Suppressor macrophage (primary cell): Measurements from ENCODE around the gene STYXL1.

Source experiments
- DNase-seq, 4 experiments: peaks; one replicate each; pipeline ENCODE4 v3.0.0-alpha.2; 2020 to 2022

Gene STYXL1

GRCh38 chr7:75991531-75992082, 56.2 kb downstream of the STYXL1 start:
- no peak for DNase-seq

- DNase-seq: no peak
Measured at GRCh38 chr7:75989500-75990388, 58.1 kb downstream of the STYXL1 start.

- no peak for DNase-seq
Measured at GRCh38 chr7:75988568-75989499, 59.0 kb downstream of the STYXL1 start.

- DNase-seq: no peak
Measured at GRCh38 chr7:75987805-75988567, 59.8 kb downstream of the STYXL1 start.

GRCh38 chr7:75987026-75987804, 60.6 kb downstream of the STYXL1 start:
- no peak for DNase-seq

GRCh38 chr7:75986147-75986781, 61.5 kb downstream of the STYXL1 start:
- no peak for DNase-seq

GRCh38 chr7:75985518-75986146, 62.2 kb downstream of the STYXL1 start:
- DNase-seq: no peak

GRCh38 chr7:75985009-75985517, 62.7 kb downstream of the STYXL1 start:
- DNase-seq: no peak

GRCh38 chr7:75984130-75985008, 63.4 kb downstream of the STYXL1 start:
- DNase-seq: no peak

GRCh38 chr7:75983471-75984129, 64.2 kb downstream of the STYXL1 start:
- no peak for DNase-seq

GRCh38 chr7:75982306-75983064, 65.3 kb downstream of the STYXL1 start:
- no peak for DNase-seq

GRCh38 chr7:75981453-75982305, 66.1 kb downstream of the STYXL1 start:
- DNase-seq: no peak

GRCh38 chr7:75981203-75981452, 66.7 kb downstream of the STYXL1 start:
- DNase-seq: no peak

- DNase-seq: no peak
Measured at GRCh38 chr7:75980430-75981202, 67.2 kb downstream of the STYXL1 start.

GRCh38 chr7:75979759-75980429, 67.9 kb downstream of the STYXL1 start:
- DNase-seq: no peak

GRCh38 chr7:75977743-75978142, 70.1 kb downstream of the STYXL1 start:
- DNase-seq: no peak
